ENCODE measurements around the gene PRKG1. TPM values are rescaled to one million over a fixed set of nuclear protein-coding genes. Genes with fewer than 3 reads are reported as not detected.

Gene PRKG1
- total and polyA plus RNA-seq, 2 donors (not counting 1 experiment from before 2014, with no cell fraction given) = not detected

- no peaks in the 10 kb centered on the region for H4K20me1 ChIP-seq (ENCODE audit: control insufficient read depth, insufficient read depth, low read length, poor library complexity, severe bottlenecking)
- no peak overlapping the region for H2AFZ ChIP-seq (ENCODE audit: insufficient read depth, low read depth, low read length, poor library complexity, severe bottlenecking)
- H3K9me3 Mint-ChIP-seq (ENCODE audit: insufficient read depth) = no peaks in the 10 kb centered on the region
- H3K4me2 ChIP-seq (replicated peaks; ENCODE audit: low read depth, low read length, poor library complexity, severe bottlenecking) = no peak overlapping the region
- no peaks in the 10 kb centered on the region for H3K4me1 ChIP-seq (ENCODE audit: control insufficient read depth in 2 of 2, insufficient read depth in 2 of 2, low read length in 2 of 2)
- H3K27ac Mint-ChIP-seq = no peak overlapping the region
- H3K79me2 ChIP-seq (ENCODE audit: control insufficient read depth, insufficient read depth, low read length) = no peaks in the 10 kb centered on the region
- intact Hi-C loops (cut with micrococcal nuclease) = no loop called here
- H3K9me3 ChIP-seq (ENCODE audit: control extremely low read depth in 1 of 3, control insufficient read depth in 2 of 3, insufficient read depth in 1 of 3, low read length in 2 of 3) = no peaks in the 10 kb centered on the region
- H3K27ac ChIP-seq (ENCODE audit: low read length in 2 of 2) = no peak overlapping the region
- no peaks in the 10 kb centered on the region for H3K4me1 Mint-ChIP-seq
- CTCF ChIA-PET = interaction anchor here (0.9 kb wide), 1 partner anchor 51 kb away, joined by 3 read pairs; no protein-coding TSS in a partner anchor
- no peak overlapping the region for H3K4me3 Mint-ChIP-seq
- no peak overlapping the region for H3K4me3 ChIP-seq (ENCODE audit: control extremely low read depth in 1 of 5, extremely low read depth in 1 of 5, insufficient read depth in 1 of 5, low read depth in 2 of 5, low read length in 4 of 5)
- POLR2A ChIA-PET = no interaction called here
- H3K27me3 ChIP-seq (replicated peaks in 1 of 4; ENCODE audit: control extremely low read depth in 1 of 4, control insufficient read depth in 3 of 4, insufficient read depth in 4 of 4, low read length in 3 of 4) = no peaks in the 10 kb centered on the region
- no peaks in the 10 kb centered on the region for H3K36me3 ChIP-seq (replicated peaks in 1 of 2; ENCODE audit: control extremely low read depth in 1 of 2, control insufficient read depth in 1 of 2, extremely low read depth in 1 of 2, insufficient read depth in 2 of 2, low read length in 1 of 2)
- H3K27me3 Mint-ChIP-seq = peaks cover 4% of the 10 kb centered on the region
- no peak overlapping the region for H3K9ac ChIP-seq (ENCODE audit: low read length)
- ATAC-seq (ENCODE audit: low read depth) = no peak
- no peak for DNase-seq
- TF ChIP-seq EZH2 (IDR thresholded peaks at IDR 0.05; ENCODE audit: borderline replicate concordance, insufficient read depth, low read depth, low read length, poor library complexity, severe bottlenecking) = no peak
- TF ChIP-seq CTCF (IDR thresholded peaks at IDR 0.05) = no peak
Measured at GRCh38 chr10:51910189-51910588, 835.9 kb downstream of the PRKG1 start.

GRCh38 chr10:51910596-51910995 lies 836.3 kb downstream of the PRKG1 start:
- no peaks in the 10 kb centered on the region for H3K4me1 Mint-ChIP-seq
- POLR2A ChIA-PET = no interaction called here
- no peak overlapping the region for H3K27ac ChIP-seq (ENCODE audit: low read length in 2 of 2)
- intact Hi-C loops (cut with micrococcal nuclease) = no loop called here
- TF ChIP-seq EZH2 (IDR thresholded peaks at IDR 0.05; ENCODE audit: borderline replicate concordance, insufficient read depth, low read depth, low read length, poor library complexity, severe bottlenecking) = no peak
- no peak for TF ChIP-seq CTCF (IDR thresholded peaks at IDR 0.05)
- H3K4me3 ChIP-seq (ENCODE audit: control extremely low read depth in 1 of 5, extremely low read depth in 1 of 5, insufficient read depth in 1 of 5, low read depth in 2 of 5, low read length in 4 of 5) = no peak overlapping the region
- CTCF ChIA-PET = interaction anchor here (0.9 kb wide), 1 partner anchor 50 kb away, joined by 3 read pairs; no protein-coding TSS in a partner anchor
- DNase-seq (no peak), ATAC-seq (ENCODE audit: low read depth) (no peak)
- H3K36me3 ChIP-seq (replicated peaks in 1 of 2; ENCODE audit: control extremely low read depth in 1 of 2, control insufficient read depth in 1 of 2, extremely low read depth in 1 of 2, insufficient read depth in 2 of 2, low read length in 1 of 2) = no peaks in the 10 kb centered on the region
- peaks cover 4% of the 10 kb centered on the region for H3K27me3 Mint-ChIP-seq
- no peaks in the 10 kb centered on the region for H3K79me2 ChIP-seq (ENCODE audit: control insufficient read depth, insufficient read depth, low read length)
- H3K4me3 Mint-ChIP-seq = no peak overlapping the region
- 81% methylated on average over 3 of the region's 3 CpGs for WGBS (ENCODE audit: insufficient coverage)
- no peak overlapping the region for H2AFZ ChIP-seq (ENCODE audit: insufficient read depth, low read depth, low read length, poor library complexity, severe bottlenecking)
- no peaks in the 10 kb centered on the region for H3K9me3 ChIP-seq (ENCODE audit: control extremely low read depth in 1 of 3, control insufficient read depth in 2 of 3, insufficient read depth in 1 of 3, low read length in 2 of 3)
- H3K9me3 Mint-ChIP-seq (ENCODE audit: insufficient read depth) = no peaks in the 10 kb centered on the region
- H3K9ac ChIP-seq (ENCODE audit: low read length) = no peak overlapping the region
- no peaks in the 10 kb centered on the region for H3K4me1 ChIP-seq (ENCODE audit: control insufficient read depth in 2 of 2, insufficient read depth in 2 of 2, low read length in 2 of 2)
- H3K4me2 ChIP-seq (replicated peaks; ENCODE audit: low read depth, low read length, poor library complexity, severe bottlenecking) = no peak overlapping the region
- H3K27me3 ChIP-seq (replicated peaks in 1 of 4; ENCODE audit: control extremely low read depth in 1 of 4, control insufficient read depth in 3 of 4, insufficient read depth in 4 of 4, low read length in 3 of 4) = no peaks in the 10 kb centered on the region
- H4K20me1 ChIP-seq (ENCODE audit: control insufficient read depth, insufficient read depth, low read length, poor library complexity, severe bottlenecking) = no peaks in the 10 kb centered on the region
- no peak overlapping the region for H3K27ac Mint-ChIP-seq

Data from B cell (primary cell).